GM12801 (cell line): Measurements from ENCODE around the gene ACSBG1.

Experiments used
- CTCF ChIP-seq: IDR thresholded peaks from one replicate; pipeline ENCODE4 v1.5.1; 2011; ENCODE audit warnings: control low read depth; ENCODE audit not compliant: insufficient read length; ENCODE audit errors: extremely low read depth

Gene ACSBG1

GRCh38 chr15:78170848-78171773, 63.3 kb downstream of the ACSBG1 start:
- TF ChIP-seq CTCF, result no peak

DNA sequence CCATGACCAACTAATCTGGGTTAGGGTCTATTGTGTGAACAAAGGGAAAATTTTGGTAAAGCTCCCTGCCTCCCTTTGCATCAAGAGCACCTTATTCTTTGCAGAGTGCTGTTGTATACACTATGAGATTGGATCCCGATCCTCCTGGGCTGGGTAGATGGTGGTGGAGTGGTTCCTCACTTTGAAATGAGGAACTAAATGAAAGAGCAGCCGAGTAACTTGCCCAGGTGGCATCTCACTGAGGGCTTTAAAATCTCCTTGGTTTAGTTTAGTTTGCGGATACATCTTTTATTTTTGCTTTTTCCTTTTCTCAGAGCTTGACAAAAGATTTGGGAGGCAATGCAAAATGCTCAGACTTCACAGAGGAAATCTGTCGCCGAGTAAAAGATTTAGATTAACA, 65.8 kb downstream of the ACSBG1 start:
- TF ChIP-seq CTCF, result no peak

DNA sequence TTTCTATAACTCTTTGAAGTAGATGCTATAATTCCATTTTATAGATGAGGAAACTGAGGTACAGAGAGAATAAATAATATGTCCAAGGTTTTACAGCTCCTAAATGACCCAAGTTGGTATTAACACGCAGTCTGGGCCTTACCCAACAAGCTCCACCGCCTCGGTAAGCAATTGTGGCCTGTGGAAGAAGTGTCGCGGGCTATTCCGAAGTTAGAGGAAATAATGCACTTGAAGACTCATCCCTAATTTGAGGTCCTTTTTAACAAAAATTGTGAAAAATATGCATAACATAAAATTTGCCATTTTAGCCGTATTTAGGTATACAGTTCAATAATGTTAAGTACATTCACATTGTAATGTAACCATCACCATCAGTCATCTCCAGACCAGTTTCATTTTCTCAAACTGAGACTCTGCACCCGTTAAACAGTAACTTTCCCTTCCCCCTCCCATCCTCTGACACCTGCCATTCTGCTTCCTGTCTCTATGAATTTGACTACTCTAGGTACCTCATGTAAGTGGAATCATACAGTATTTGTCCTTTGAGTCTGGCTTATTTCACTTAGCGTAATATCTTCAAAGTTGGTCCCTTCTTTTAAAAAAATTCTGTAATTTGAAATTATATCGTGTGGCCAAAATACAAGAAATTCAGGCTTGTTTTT, 67.0 kb downstream of the ACSBG1 start:
- TF ChIP-seq CTCF, result no peak

DNA sequence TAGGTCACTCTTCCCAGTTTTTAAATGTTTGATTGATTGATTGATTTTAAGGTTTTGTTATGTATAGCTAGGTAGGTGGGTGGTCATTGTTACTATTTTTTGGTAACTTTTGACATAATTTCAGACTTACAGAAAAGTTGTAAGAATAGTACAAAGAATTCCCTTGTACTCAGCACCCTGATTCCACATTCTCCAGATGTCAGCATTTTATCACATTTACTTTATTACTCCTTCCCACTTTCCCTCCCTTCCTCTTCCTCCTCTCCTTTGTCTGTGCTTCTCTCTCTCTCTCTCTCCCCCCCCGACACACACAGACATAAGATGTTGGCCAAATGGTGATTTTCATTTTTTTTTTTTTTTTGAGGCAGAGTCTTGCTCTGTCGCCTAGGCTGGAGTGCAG, 70.4 kb downstream of the ACSBG1 start:
- TF ChIP-seq CTCF, result no peak

- TF ChIP-seq CTCF, result no peak
Measured at GRCh38 chr15:78162038-78162437, 72.3 kb downstream of the ACSBG1 start.

- TF ChIP-seq CTCF, result no peak
Measured at GRCh38 chr15:78159395-78159794, 75.0 kb downstream of the ACSBG1 start.

GRCh38 chr15:78157203-78157602, 77.2 kb downstream of the ACSBG1 start:
- TF ChIP-seq CTCF, result no peak
